GF-D8 (cell line): Measurements from ENCODE around the gene FOXN4.

Source experiments
- DNase-seq: peaks from one replicate; lab custom pipeline; 2025; lab: John Stamatoyannopoulos, UW

The FOXN4 gene

DNA sequence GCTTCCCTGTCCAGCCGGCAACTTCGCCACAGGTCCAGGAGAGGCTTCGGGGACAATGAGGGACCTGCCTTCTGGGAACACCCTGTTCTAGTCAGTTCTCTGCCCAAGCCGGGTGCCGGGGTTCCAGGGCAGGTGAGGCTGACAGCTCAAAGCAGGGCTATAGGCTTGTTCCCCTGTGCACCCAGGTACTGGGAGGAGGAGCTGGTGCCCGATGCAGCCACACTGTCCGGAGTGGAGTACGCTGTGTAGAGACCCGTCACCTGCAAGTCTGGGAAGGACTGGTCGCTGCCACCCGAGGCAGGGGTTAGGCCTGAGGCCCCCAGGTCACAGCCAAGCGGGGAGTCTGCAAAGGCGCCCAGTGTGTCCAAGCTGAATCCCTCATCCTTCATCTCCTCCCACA, 29.6 kb downstream of the FOXN4 start:
- no peak for DNase-seq

DNA sequence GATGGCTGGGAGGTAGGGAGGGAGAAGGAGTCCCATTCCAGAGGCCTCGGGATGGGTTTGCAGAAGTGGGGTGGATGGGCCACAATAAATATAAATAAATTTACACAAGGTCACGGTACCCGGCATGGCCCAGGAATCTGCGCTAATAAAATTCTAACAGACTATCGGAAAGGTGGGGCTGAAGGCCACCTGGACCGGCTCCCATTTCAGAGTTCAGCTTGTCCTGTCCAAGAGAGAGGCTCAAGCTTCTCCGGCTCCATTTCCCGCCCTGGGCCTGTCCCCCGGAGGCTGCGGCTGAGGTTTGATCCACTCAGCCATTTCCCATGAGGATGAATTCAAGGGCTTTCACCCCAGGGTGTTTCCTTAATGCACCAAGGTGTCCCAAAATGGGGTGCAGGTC, 30.2 kb downstream of the FOXN4 start:
- DNase-seq, result no peak

DNA sequence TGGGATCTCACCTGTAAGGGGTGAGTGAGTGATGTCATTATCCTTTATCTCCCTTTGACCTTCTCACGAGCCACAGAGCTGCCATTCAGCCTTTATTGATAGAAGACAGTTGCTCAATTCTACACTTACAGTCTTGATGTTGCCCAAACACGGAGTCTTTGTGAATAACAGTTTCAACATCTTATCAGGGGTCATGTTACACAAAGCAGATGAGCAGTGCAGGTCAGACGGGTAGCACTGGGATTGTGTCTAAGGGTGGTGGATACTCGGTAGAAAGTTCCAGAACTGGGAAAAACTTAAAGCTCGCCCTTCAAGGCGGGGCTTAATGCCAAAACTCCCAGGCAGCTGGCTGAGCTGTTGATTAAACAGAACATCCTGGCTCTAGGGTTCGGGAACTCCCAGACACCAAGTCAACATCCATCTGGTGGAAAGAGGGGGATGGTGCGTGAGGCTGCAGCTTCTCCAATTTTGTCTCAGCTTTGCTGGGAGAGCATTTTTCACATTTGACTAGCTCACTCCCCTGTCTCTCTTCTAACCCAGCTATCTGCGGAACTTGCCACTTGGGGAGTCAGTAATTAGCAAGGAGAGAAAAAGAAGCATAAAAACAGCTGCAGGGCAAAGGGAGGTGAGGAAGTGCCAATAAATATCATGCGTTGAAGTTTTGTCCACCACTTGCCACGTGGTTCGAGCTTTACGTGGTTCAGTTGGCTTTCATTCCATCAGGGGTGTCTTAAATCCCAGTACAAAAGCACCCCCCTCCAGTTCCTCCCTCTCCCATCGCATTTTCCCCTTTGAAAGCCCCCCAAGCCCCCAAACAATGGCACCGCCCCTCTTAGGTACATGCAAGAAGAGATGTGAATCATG, 31.0 kb downstream of the FOXN4 start:
- no peak for DNase-seq

DNA sequence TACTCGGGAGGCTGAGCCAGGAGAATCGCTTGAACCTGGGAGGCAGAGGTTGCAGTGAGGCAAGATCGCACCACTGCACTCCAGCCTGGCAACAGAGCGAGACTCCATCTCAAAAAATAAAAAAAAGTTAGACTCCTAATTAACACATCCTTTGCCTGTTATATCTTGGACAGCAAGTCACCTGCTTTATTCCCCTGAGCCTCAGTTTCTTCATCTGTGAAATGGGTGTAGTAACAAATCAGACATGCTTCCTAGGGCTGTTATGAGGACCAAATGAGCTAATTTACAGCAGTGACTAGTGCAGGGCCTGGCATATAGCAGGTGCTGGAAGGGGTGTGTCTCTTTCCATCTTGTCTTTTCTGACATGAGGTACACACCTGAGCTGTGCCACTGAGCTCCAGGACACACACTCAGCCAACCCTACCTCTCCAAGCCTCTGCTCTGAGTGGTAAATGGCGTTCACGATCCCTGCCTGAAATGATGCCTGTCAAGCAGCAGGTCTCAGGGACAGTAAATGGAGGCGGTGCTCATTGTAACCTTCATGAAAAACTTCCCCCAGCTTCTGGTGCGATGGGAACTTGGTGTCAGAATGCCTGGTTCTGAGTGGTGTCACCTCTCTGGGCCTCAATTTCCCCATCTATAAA, 31.7 kb downstream of the FOXN4 start:
- DNase-seq, result no peak

DNA sequence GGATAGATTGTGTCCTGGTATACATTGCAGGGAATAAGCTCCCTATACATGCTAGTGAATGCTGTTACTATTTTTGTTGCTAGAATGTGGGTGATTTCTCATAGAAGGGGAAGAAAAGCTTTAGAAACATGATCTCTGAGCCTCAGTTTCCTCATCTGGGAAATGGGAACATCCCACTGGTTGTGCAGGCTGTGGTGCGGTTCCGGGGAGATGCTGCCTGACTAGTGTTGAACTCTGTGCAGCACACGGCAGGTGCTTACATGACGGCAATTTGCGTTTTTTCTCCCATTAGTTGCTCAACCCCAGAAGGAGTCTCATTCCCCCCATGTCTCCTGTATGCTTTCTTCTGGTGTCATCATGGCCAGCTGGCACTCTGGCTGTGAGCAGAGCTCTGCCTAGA, 32.9 kb downstream of the FOXN4 start:
- no peak for DNase-seq

DNA sequence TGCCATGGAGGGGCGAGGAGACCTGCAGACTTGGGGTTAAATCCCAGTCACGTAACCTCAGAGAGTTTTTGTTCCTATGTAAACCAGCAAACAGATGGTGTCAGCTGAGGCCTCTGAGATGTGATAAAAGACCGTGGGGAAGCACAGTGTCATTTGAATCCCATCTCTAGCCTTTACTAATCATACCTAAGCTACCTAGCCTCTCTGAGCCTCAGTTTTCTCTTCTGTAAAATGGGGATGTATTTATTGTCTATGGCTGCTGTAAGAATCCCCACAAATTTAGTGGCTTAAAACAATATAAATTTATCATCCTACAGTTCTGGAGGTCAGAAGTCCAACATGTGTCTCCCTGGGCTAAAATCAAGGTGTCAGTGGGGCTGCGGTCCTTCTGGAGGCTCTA, 33.9 kb downstream of the FOXN4 start:
- DNase-seq, result no peak

DNA sequence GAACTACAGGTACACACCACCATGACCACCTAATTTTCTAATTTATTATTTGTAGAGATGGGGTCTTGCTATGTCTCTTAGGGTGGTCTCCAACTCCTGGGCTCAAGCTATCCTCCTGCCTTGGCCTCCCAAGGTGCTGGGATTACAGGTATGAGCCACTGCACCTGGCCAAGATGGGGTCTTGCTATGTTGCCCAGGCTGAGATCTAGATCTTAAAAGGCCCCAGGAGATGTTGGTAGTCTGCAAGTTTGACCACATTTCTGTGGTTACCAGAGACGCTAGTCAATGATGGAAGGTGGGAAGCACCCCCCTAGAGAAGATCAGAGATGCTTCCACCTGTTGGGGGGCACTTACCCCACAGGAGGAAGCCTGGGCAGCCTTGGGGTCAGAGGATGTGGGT, 34.7 kb downstream of the FOXN4 start:
- no peak for DNase-seq

DNA sequence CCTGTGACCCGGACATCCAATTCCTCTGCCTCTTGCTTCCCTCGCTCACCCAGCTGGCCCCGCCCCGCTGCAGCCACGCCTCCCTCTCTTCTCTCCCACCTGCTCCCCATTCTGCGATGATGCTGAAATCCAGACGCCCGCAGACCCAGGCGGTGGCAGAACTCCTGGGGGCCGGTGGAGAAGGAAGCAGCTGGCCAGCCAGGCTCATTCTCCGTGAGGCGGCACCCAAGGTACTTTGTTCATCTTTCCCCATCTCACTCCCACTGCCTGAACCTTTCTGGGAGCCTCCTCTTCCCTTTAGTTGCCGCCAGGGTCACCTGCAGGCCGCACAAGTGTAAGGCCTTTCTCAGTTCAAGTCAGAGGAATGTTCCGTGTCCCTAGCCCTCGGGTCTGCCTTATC, 35.7 kb downstream of the FOXN4 start:
- DNase-seq, result no peak

DNA sequence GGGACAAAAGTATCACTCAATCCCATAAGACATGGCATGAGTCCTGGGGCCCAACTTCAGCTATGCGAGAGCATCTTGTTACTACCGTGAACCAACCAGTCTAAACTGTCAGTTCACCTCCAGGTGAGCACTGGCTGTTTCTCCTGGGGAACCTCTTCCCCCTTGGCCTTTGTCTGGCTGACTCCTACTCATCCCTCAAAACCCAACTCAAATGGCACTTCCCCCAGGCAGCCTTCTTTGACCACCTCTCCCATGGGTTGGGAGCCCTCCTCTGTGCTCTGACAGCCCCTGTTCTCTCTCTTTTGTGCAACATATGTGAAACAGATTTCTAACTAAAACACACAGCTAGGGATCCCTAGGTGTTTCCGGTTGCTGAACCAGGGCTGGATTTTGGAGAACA, 37.7 kb downstream of the FOXN4 start:
- DNase-seq, result no peak

DNA sequence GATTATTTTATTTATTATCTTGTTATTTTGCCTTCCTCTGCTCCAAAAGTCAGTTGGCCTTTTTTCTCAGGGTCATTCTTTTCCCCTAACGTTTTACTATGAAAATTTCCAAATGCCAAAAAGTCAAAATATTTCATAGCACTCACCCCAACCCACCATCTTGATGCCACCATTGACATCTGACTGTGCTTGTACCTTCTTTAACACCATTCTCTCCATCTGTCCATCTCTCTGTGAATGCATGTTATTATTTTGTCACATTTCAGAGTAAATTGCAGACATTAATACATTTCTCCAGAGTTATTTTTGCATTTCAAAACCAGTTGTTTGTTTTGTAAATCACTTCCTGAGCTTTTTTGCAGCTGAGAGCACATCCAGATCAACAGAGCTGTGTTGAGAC, 38.6 kb downstream of the FOXN4 start:
- DNase-seq, result no peak

DNA sequence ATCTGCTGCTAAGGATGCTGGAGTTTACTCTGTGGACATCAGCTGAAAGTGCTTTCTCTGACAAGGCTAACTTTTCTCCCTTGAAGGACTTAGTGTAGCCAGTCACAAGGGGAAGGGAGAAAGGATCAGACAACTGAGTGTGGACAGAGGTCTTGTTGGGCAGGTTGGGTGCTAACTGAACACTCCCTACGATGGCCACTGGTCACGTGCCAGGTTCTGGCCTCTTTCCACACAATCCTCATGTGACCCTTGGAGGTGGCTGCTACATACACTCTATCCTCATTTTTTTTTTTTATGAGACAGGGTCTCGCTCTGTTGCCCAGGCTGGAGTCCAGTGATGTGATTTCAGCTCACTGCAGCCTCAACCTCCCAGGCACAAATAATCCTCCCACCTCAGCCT, 39.7 kb downstream of the FOXN4 start:
- no peak for DNase-seq

DNA sequence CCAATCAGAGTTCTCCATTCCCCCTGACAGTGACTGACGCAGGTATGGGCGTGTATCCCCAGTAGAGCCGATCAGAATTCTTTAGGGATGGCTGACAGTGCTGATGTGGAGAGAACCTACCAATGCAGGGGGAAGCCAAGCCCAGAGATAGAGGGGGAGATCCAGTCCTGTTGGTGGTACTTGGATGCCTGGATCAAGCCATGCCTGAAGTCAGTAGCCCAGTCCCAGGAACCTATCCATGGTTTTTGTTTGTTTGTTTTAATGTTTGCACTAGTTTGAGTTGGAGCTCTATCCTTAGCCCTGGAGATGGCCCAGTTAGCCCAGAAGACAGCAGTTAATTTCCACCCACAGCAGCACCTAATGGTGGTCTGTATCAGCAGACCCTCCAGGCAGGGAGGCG, 40.2 kb downstream of the FOXN4 start:
- DNase-seq, result no peak

DNA sequence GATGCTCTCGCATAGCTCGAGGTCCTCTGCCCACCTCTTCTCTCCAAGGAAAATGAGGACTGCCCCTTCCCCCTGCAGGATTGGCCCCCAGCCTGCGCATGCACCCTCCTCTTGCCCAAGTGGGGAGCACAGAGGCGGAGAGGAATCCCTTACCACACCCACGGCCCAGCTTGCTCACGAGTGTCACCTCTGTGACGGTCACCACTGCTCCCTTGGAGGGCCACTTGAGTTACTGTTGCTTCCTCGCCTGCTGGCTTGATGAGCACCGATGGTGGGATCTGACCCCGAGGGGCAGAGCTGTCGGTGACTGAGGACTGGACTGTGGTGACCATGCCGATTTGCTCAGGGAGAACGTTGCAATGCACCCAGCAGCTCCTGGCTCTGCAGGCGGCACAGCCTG, 41.7 kb downstream of the FOXN4 start:
- no peak for DNase-seq

DNA sequence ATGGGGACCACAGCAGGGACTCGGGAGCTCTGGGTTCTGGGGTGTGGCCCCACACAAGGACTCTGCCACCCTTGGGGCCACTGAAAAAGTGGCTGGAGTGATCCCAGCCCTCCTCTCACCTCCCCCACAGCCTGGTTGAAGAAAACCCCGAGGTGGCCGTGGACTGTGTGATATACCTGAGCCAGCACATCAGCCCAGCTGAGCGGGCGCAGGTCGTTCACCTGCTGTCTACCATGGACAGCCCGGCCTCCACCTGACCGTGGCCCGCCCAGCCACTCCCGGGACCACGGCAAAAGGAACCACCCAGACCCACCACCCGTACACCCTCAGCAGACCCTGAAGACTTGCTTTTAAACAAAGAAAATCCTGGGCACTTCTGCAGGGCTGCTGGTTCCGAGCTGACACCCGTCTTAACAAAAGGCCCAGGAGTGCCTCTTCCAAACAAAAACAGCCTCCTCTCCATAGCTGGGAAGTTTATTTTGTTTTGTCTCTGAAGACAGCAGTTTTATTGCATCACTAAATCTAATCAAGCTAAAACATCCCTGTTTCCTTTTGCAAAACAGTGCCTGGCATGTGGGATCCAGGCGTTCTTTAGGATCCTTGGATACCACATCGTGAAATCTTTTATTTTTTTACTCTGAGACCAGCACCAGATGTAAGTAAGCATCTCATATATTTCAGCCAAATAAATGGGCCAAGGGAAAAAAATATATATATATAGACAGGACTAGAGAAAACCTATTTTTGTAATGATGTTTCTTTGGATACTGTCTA, 42.8 kb downstream of the FOXN4 start:
- no peak for DNase-seq

DNA sequence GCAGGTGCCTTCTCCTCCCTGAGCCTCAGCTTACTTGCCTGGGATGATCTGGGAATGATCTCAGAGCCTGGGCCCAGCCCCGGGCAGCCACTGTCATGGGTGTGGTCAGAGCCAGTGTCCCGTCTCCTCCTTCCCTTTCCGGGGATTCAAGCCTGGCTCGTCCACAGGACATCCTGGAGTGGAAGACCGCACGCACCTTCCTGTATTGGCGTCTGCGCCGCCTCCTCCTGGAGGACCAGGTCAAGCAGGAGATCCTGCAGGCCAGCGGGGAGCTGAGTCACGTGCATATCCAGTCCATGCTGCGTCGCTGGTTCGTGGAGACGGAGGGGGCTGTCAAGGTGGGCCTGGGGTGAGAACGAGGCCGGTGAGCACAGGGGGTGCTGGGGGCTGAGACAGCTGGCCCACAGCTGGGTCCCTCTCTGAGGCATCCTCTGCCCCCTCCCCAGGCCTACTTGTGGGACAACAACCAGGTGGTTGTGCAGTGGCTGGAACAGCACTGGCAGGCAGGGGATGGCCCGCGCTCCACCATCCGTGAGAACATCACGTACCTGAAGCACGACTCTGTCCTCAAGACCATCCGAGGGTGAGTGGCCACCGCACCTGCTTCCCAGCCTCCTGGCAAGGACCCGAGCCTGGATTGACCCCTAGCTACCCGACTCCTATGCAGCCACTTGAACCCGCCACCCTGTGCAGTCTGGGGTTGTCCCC, 44.0 kb downstream of the FOXN4 start:
- DNase-seq, result no peak

DNA sequence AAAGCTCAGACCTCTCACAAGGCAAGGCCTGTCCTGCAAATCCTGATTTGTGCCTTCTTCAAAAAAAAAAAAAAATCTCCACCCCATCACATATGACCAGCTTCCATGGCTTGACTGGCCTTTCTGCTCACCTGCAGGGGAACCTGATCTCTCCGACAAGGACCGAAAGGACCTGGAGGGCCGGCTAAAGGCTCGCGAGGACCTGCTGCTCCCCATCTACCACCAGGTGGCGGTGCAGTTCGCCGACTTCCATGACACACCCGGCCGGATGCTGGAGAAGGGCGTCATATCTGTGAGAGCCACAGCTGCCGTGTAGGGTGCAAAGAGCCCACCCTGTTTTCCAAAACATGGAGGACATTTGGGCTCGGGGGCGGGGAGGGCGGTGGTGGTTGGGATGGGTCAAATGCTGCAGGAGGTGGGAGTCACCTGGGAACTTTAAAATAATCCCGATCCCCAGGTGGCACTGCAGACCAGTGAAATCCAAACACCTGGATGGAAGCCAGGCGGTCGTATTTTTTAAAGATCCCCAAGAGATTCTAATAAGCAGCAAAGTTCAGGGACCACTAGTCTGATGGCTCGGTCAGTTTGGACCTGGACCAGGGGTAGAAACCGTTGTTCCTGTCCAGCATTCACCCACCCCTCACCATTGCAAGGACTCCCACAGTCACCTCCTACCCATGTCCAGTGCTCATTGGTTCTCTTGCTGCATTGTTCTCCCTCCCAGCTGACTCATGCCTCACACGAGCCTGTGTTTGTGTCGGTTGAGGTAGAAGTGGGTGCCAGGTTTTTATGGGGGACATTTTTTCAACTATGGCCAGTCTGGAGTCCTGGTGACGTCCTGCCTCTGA, 44.8 kb downstream of the FOXN4 start:
- no peak for DNase-seq

DNA sequence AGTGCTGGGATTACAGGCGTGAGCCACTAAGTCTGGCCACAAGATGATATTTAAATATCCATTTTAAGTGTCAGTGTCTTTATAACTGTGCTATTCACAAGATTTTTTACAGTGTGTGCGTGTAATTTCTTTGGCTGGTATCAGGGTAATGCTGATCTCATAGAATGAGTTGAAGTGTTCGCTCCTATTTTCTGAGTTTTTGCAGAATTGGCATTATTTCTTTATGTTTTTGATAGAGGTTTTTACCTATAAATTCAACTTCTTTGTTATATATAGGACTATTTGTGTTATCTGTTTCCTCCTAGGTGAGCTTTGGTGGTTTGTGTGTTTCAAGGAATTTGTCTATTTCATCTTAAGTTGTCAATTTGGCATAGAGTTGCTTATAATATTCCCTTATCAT, 45.6 kb downstream of the FOXN4 start:
- DNase-seq, result no peak

DNA sequence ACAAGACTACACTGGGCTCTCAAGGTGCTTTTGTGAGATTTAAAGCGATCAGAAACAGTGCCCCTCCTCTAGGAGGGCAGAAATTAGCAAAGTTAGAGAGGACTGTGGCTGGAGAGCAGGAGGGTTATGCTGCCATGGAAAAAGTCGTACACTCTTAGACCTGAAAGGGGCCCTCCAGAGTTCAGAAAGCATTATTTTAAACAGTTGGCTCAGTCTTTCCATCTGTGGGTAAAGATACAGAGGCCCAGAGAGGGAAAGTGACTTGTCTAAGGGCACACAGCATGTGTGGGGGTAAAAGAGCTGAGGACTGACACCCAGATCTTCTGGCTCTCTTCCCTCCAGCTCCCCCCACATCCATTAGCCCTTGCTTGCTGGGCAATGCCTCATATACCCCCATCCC, 47.1 kb downstream of the FOXN4 start:
- no peak for DNase-seq

DNA sequence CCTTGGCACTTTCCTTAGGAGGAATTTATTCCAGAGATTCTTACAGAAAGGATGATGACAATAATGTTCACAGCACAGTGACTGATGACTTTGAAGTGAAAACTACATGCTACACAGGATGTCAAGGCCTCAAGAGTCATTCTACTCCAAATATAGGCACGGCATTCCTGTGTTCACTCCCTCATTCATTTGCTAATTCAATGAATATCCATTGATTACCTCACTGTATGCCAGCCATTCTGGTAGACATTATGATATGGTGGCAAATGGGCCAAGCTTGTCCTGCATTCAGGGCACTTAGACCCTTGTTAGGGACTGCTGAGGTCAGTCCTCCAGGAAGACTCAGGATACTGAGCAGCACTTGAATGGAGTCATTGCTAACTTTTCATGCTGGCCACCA, 48.0 kb downstream of the FOXN4 start:
- no peak for DNase-seq

DNA sequence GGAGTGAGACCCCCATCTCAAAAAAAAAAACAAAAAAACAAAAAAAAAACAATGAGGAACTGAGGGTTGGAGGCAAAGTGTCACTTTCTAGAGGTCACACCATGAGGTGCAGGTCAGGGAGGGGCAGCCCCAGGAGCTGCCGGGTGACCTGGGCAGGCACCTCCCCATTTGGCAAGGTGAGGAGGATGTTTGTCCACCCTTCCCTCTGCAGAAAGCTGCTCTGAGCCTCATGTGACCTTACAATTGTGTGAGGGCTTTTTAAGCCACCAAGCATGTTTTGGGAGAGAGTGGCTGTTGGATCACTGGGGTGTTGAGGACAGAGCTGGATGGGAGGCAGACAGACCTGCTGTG, 49.6 kb downstream of the FOXN4 start:
- no peak for DNase-seq
